DND-41 (cell line): Measurements from ENCODE around the gene MED31.

ENCODE experiments used
- ATAC-seq: fragments of 200-7000 bp; cut with Tn5 transposase; 3 replicates; pipeline ENCODE4 v1.9.1; 2021; ENCODE audit warnings: low read depth; ENCODE audit not compliant: insufficient read depth
- DNase-seq: peaks from one replicate; pipeline ENCODE4 v3.0.0-alpha.2; 2020
- H2AFZ ChIP-seq: 2 replicates; pipeline ENCODE4 v1.6.0; 2012; ENCODE audit warnings: low read depth, low read length
- H3K27ac ChIP-seq: 2 replicates; pipeline ENCODE4 v1.5.1; 2012; ENCODE audit warnings: low read length, inconsistent platforms
- H3K27me3 ChIP-seq: fragments of 200-600 bp; sonication (generic); 2 replicates; pipeline ENCODE4 v1.6.0; 2012; ENCODE audit warnings: low read length, mild to moderate bottlenecking, inconsistent platforms; ENCODE audit not compliant: insufficient read depth, poor library complexity
- H3K36me3 ChIP-seq: 2 replicates; pipeline ENCODE4 v1.5.1; 2012; ENCODE audit warnings: low read length, inconsistent platforms; ENCODE audit not compliant: insufficient read depth
- H3K4me1 ChIP-seq: 2 replicates; pipeline ENCODE4 v1.5.1; 2012; ENCODE audit warnings: mild to moderate bottlenecking, low read length; ENCODE audit not compliant: insufficient read depth
- H3K4me2 ChIP-seq: 2 replicates; pipeline ENCODE4 v1.6.0; 2012; ENCODE audit warnings: mild to moderate bottlenecking, moderate library complexity, low read length, inconsistent platforms; ENCODE audit not compliant: insufficient read depth
- H3K4me3 ChIP-seq, 2 experiments: fragments of 200-600 bp in 1 of 2; shearing (Covaris generic) in 1 of 2; 2 replicates each; pipeline ENCODE4 v1.5.1; 2012 to 2016; ENCODE audit warnings: inconsistent platforms in 2 of 2, low read length in 2 of 2, mild to moderate bottlenecking in 2 of 2, low read depth in 1 of 2, moderate library complexity in 1 of 2
- H3K79me2 ChIP-seq: 2 replicates; pipeline ENCODE4 v1.6.0; 2012; ENCODE audit warnings: low read length, inconsistent platforms; ENCODE audit not compliant: insufficient read depth
- H3K9ac ChIP-seq: 2 replicates; pipeline ENCODE4 v1.6.0; 2012; ENCODE audit warnings: low read depth, mild to moderate bottlenecking, inconsistent platforms, low read length, moderate library complexity
- H3K9me3 ChIP-seq: 2 replicates; pipeline ENCODE4 v1.5.1; 2012; ENCODE audit warnings: low read length, moderate library complexity, mild to moderate bottlenecking, inconsistent platforms; ENCODE audit not compliant: insufficient read depth, severe bottlenecking
- H4K20me1 ChIP-seq: 2 replicates; pipeline ENCODE4 v1.6.0; 2012; ENCODE audit warnings: low read length; ENCODE audit not compliant: insufficient read depth
- CTCF ChIP-seq: IDR thresholded peaks from 2 replicates; pipeline ENCODE4 v1.5.1; 2012; ENCODE audit warnings: borderline replicate concordance, low read length, moderate library complexity, mild to moderate bottlenecking; ENCODE audit not compliant: poor library complexity, severe bottlenecking; ENCODE audit errors: extremely low read depth
- EZH2 ChIP-seq: IDR thresholded peaks from 3 replicates; pipeline ENCODE4 v1.6.1; 2012; ENCODE audit warnings: borderline replicate concordance, low read depth, mild to moderate bottlenecking, moderate library complexity, low read length, inconsistent platforms; ENCODE audit not compliant: severe bottlenecking

The MED31 gene

DNA sequence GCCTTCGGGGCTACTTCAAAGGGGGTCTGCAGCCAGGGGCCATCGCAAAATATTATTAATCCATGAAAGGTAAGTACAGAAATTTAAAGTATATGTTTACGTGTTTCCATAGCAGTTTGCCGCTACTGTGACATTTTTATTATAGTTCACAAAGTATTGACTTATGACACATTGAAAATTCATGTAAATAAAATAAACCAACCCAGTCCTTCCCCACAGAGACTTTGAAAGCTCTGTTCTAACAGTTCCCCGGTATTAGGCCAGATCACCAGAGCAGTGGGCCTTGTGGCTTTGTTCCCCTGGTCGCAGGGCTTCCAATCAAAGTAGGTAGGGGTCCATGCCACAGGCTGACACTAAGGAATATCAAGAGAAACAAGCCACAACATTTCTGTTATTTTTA, 24.8 kb downstream of the MED31 start:
- H3K27ac ChIP-seq: no peak overlapping the region
- TF ChIP-seq CTCF: no peak
- no peak for TF ChIP-seq EZH2

DNA sequence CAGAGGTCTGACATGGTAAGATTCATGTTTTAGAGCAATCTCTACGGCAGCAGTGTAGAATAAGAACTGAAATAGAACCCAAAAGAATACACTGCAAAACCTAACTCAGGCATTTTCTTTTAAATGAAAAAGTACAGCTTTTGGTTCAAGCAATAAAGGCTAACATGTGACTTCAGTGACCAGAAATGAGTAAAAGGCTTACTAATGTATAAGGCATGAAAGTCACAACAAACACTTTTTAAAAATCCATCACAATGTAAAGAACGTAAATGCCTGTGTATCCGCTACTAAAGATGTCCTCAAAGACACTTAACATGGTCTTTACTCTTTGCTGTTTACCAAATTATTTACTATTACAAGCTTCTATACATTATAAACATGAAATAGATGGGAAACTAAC, 27.5 kb downstream of the MED31 start:
- Histone ChIP-seq H3K4me1 (no peaks in the 10 kb centered on the region), H3K36me3 (peaks cover 78% of the 10 kb centered on the region)

More for the DNA sequence above, 24.8 kb downstream of the MED31 start:
- Histone ChIP-seq H3K79me2 (no peaks in the 10 kb centered on the region), H2AFZ (no peak overlapping the region), H4K20me1 (peaks cover 3% of the 10 kb centered on the region; the same call in 1 of the 2 replicates), H3K9ac (no peak overlapping the region), H3K4me1 (no peaks in the 10 kb centered on the region), H3K27me3 (no peaks in the 10 kb centered on the region), H3K4me3 (no peak overlapping the region), H3K36me3 (peaks cover 86% of the 10 kb centered on the region), H3K9me3 (no peaks in the 10 kb centered on the region), H3K4me2 (no peak overlapping the region)
- ATAC-seq (no peak), DNase-seq (no peak)

GRCh38 chr17:6611231-6611630, 40.2 kb downstream of the MED31 start:
- Histone ChIP-seq H3K79me2 (no peaks in the 10 kb centered on the region), H3K4me1 (no peaks in the 10 kb centered on the region), H3K9ac (no peak overlapping the region), H3K27me3 (no peaks in the 10 kb centered on the region), H2AFZ (no peak overlapping the region), H3K9me3 (no peaks in the 10 kb centered on the region), H3K4me3 (no peak overlapping the region), H3K27ac (no peak overlapping the region), H4K20me1 (no peaks in the 10 kb centered on the region), H3K36me3 (peaks cover 63% of the 10 kb centered on the region), H3K4me2 (no peak overlapping the region)
- TF ChIP-seq CTCF (no peak), EZH2 (no peak)
- no peak for DNase-seq
- ATAC-seq: no peak

More for the DNA sequence above, 27.5 kb downstream of the MED31 start:
- TF ChIP-seq CTCF (no peak), EZH2 (no peak)
- ATAC-seq: no peak
- no peak overlapping the region for H3K9ac ChIP-seq
- no peak overlapping the region for H3K27ac ChIP-seq
- H3K27me3 ChIP-seq: no peaks in the 10 kb centered on the region
- H2AFZ ChIP-seq: no peak overlapping the region
- no peak for DNase-seq
- no peak overlapping the region for H3K4me2 ChIP-seq
- H3K79me2 ChIP-seq: no peaks in the 10 kb centered on the region
- peaks cover 3% of the 10 kb centered on the region; the same call in 1 of the 2 replicates for H4K20me1 ChIP-seq
- no peak overlapping the region for H3K4me3 ChIP-seq
- H3K9me3 ChIP-seq: no peaks in the 10 kb centered on the region

- no peak overlapping the region for H3K4me2 ChIP-seq
- peaks cover 3% of the 10 kb centered on the region; the same call in 1 of the 2 replicates for H4K20me1 ChIP-seq
- no peaks in the 10 kb centered on the region for H3K27me3 ChIP-seq
- H3K27ac ChIP-seq: no peak overlapping the region
- H3K9ac ChIP-seq: no peak overlapping the region
- ATAC-seq: no peak
- DNase-seq: no peak
- no peaks in the 10 kb centered on the region for H3K4me1 ChIP-seq
- no peak overlapping the region for H2AFZ ChIP-seq
- peaks cover 64% of the 10 kb centered on the region for H3K36me3 ChIP-seq
- no peaks in the 10 kb centered on the region for H3K9me3 ChIP-seq
- H3K79me2 ChIP-seq: no peaks in the 10 kb centered on the region
- TF ChIP-seq EZH2: no peak
- no peak for TF ChIP-seq CTCF
- no peak overlapping the region for H3K4me3 ChIP-seq
Observed at GRCh38 chr17:6610011-6610410, 41.4 kb downstream of the MED31 start.
